HG02798 (cell line): ENCODE measurements around the gene ARRDC3.
"Not testable (repeated sequence)": the region's sequence is repeated elsewhere in the genome, so short reads cannot be mapped to it uniquely, and the experiment has no call there.

Experiments used
- ATAC-seq: cut with Tn5 transposase; IDR thresholded peaks from one replicate; pipeline ENCODE4 v1.9.1; 2021; ENCODE audit warnings: mild to moderate bottlenecking; ENCODE audit not compliant: unreplicated experiment, poor library complexity

ARRDC3 gene

GRCh38 chr5:91383027-91383955 is at the start of gene ARRDC3:
Gene ARRDC3, minus strand, starts transcription at chr5:91383317. Its CDS starts 225 bp downstream, at chr5:91383092.
- peak; percentile 59 for ATAC-seq

DNA sequence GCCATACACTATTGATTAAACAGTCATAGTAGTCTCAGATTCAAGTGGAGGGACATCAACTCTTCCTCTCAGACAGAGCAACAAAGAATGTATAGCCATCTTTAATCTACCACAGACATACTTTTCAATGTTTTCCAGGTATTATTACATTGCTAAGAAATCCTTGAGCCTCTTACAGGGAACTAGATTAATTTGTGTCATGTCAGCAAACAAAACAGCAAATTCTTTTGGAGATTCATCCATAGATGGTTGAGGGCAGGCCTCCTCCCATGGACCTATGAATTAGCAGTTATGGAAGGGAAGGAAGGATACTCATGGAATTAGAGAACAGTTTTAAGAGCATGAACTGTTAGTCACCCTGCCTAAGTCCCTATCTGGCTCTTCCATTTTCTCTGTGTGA is 47.8 kb upstream of the ARRDC3 start:
- no peak for ATAC-seq

DNA sequence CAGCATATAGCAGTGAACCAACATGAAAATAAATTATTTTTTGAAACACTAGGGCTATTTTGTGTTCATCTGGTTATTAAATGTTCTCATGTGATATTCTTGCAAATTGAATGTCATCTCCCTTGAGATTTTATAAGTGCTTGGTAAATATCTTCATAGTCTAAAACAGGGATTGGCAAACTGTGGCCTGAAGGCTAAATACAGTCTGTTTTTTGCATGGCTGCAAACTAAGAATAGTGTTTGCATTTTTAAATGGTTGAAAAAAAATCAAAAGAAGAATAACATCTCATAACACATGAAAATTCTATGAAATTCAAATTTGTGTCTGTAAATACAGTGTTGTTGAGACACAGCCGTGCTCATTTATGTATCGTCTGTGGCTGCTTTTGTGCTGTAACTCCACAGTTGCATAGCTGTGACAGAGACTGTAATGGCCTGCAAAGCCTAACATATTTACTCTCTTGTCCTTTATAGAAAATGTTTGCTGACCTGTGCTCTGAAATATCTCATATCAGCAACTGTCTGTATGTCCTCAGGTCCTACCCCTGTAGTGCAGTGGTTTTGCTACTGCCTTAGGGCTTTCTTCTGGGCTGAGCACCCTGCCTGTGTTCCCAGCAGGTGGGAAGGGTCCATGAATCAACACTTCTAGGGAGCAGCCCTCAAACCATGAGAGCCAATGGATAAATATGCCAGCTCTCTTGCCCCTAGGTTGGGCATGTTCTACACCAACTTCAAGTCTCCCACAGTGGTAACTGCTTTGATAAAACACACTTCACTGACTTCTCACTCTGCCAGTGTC is 41.7 kb upstream of the ARRDC3 start:
- no peak for ATAC-seq

DNA sequence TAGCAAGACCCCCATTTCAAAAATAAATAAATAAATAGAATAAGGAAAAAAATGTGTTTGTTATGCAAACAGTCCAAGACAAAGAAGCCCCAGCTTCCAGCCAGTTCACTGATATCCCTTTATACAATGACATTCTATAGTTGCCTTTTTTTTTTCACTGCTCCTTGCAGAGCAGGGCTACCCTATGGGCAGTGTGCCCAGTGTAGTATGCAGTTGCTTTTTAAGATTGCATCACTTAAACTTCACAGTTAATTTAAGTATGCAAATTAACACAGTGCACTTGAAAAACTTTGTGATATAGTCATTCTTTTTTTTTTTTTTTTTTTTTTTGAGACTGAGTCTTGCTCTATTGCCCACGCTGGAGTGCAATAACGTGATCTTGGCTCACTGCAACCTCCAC is 40.8 kb upstream of the ARRDC3 start:
- no peak for ATAC-seq

- ATAC-seq: no peak
Measured at GRCh38 chr5:91420879-91421278, 37.8 kb upstream of the ARRDC3 start.

DNA sequence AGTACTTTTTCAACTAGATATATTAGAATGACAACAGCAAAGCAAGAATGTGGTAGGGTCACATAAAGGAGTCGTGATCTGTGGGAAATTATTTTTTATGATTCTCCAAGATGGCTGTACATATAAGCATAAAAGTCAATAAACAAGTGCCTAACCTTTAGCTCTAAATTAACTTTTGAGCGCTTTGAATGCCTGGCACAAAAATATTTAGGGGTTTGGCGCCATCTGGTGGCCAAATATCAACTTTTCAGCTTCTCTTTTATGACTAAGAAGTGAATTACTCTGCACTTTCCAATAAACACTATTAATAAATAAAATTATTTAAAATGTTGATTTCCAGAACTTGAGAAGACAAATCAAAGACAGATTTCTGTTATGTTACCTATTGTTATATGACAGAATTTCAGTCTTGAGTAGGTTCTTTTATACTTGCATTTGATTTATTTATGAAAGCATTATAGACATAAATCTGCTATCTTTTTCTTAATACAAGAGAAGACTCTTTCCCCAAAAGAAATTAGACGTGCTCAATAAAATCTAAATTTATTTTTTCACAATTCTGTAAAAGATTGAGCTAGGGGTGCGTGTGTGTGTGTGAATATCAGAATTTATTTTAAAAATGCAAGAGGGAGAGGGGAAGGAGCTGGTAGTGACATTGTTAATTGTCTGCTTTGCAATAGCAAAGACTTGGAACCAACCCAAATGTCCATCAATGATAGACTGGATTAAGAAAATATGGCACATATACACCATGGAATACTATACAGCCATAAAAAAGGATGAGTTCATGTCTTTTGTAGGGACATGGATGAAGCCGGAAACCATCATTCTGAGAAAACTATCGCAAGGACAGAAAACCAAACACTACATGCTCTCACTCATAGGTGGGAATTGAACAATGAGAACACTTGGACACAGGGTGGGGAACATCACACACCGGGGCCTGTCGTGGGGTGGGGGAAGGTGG is 36.7 kb upstream of the ARRDC3 start:
- peak; percentile 55 for ATAC-seq

DNA sequence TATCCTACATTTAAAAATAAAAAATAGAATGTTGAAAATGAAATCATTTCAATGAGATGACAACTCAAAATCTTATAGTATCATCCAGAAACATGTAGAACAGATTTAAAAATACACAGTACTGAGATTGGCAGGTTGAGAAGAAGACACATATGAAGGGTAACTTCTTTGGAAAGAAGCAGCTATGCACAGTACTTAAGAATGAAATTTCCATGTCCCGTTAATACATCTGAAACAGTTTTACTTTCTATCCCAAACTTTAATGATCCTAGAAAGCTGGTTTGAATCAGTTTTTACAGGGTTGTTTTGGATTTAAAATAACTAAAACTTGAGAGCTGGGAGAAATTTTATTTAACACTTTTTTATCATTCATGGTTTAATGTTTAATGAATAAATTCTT is 36.0 kb upstream of the ARRDC3 start:
- ATAC-seq: no peak

DNA sequence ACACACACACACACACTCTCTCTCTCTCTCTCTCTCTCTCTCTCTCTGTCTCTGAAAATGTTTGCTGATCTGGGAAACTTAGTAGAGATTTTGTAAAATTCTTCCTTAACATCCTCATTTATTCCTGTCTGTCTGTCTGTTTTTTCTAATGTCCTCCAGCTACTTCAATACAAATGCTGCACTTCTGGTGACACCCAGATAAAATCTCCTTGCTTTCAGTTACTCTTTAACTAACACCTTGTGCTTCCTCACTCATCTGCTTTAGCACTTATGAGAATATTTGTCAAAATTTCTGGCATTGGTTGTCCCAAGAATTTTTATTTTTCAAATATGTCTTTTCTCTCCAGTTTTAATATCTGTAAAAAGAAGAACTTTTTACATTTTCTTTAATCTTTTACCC is 35.0 kb upstream of the ARRDC3 start:
- ATAC-seq: no peak

- ATAC-seq: no peak
Measured at GRCh38 chr5:91417219-91417618, 34.1 kb upstream of the ARRDC3 start.

DNA sequence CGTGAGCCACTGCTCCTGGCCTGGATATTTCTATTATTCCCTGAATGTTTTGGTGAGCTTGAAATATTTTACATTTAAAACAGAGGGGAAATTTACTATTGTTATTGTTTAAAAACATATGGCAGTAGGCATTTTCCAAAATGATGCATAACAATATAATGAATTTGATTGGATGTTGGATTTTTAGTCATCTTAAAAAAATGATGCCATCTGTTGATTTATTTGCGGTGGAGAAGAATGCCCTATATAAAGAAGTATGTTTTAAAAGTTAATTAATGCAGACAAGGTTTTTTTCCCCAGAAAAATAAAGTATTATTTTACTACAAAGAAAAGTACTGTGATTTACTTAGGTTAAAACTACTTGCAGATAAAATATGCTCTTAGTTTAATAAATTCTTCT is 33.4 kb upstream of the ARRDC3 start:
- no peak for ATAC-seq

DNA sequence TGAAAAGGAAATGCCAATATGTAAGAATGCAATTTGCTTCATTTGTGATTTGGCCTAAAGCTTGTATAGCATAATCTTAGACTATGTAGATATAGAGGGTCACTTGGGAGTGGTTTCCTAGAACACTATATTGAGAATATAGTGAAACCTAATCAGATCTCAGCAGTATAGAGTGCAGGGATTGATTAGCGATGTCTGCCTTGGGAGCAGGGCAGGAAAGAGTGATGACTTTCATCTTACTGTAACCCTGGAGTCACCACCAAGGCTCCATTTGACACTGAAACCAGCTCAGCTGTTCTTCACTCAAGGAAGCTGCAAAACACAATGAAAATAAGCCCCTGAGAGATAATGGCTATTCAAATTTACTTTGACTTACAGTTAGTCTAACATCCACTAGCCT is 26.2 kb upstream of the ARRDC3 start:
- ATAC-seq: no peak

DNA sequence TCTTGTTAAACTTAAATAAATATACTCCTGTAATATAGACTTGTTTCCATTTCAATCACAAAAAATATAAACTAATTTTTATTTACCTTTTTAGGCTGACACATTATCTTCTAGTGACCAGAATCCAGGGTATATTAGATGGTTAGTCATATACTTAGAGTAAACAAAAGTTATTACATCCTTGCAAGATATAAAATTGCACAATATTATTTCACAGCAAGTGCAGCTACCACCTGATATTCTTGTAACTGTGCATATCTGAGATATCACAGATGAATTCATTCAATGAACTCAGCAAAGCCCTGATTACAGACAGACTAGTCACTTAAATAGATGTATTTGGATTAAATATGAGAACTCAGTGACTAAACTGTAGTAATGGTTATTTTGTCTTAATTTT is 25.6 kb upstream of the ARRDC3 start:
- ATAC-seq: no peak

DNA sequence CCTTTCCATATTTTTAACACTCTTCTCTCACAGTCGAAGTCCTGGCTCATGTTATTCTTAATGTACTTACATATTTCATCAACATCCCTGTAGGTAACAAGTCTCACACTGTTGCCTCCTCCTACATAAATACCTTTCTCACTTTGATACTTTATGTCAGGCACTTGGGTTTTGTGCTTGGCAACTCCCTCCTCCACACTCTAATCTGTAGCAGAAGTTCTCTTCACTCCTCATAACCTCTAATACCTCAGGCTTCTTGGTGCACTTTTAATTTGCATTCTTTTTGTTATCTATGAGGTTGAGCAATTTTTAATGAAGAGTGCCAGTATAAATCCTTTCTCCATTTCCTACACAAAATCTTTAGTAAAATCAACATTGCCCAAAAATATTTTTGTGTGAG is 24.1 kb upstream of the ARRDC3 start:
- no peak for ATAC-seq

GRCh38 chr5:91403438-91403837 is 20.3 kb upstream of the ARRDC3 start:
- no peak for ATAC-seq

DNA sequence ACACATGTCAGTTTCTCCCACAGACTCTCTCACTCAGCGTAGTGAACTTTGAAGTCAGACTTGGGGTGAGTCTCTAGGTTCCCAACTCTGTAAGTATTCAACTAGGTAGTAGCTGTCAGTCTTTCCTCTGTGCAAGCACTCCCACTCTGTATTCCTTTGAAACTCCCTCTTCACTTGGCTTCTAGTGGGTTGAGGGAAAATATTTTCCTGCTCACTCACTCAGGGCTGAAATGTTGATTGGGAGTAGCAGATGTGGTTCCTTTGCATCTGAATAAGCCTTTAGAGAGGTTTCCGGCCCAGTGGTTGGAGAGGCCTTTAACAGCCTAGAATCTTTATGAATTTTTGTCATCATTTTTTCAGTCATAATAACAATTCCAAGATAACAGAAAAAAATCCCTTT is 18.1 kb upstream of the ARRDC3 start:
- no peak for ATAC-seq

DNA sequence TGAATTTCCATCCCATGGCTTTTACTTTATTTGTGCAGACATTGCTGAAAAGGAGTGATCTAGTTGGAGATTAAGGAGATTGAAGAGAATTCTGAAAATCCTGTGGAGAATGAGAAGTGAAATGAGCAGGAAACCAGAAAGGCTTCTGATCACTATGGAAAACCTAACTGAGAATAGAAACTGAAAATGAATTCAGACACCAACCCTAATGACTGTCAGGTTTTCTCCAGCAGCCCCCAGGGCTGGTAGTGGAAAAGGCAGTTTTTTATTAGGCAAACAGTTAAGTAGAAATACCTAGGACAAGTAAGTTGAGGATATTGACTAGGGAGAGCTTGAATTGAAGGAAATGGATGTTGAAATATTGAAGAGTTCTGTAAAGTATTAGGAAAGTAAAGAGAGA is 14.7 kb upstream of the ARRDC3 start:
- no peak for ATAC-seq

GRCh38 chr5:91390268-91390667 is 7.2 kb upstream of the ARRDC3 start:
- no peak for ATAC-seq

DNA sequence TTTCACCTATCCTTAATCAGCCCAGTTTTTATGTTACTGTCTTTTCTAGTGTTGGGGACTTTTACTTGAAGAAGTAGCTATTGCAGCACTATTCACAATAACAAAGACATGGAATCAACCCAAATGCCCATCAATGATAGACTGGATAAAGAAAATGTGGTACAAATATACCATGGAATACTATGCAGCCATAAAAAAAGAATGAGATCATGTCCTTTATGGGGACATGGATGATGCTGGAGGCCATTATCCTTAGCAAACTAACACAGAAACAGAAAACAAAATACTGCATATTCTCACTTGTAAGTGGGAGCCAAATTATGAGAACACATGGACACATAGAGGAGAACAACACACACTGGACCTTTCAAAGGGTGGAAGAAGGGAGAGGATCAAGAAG is 6.4 kb upstream of the ARRDC3 start:
- not testable (repeated sequence) for ATAC-seq

- ATAC-seq: no peak
Measured at GRCh38 chr5:91388362-91388761, 5.2 kb upstream of the ARRDC3 start.

DNA sequence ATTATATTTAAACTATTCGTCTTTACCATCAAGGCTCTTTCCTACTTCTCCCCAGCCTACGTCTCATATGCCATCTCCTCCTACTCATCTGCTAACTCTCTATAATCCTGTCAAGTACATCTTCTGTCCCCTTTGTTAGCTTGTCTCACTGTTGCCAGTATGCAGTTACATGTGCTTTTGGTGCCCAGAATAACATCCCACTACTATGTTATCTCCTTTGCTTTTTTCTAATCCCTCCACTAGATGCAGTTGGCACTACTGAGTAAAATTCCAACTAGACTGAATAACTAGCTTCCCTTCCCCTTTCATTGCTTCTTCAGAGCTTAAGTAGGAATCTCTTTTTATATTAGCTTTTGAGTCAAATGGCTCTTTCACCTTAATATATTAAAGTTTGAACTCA is 3.0 kb upstream of the ARRDC3 start:
- no peak for ATAC-seq
